Astrocyte (in vitro differentiated cells and primary cell): Measurements from ENCODE around the gene PLCH1.

Experiments used
- EZH2 ChIP-seq: IDR thresholded peaks from 2 replicates; pipeline ENCODE4 v1.6.1; 2012; ENCODE audit warnings: mild to moderate bottlenecking, low read length, inconsistent platforms; ENCODE audit not compliant: insufficient read depth
- TF ChIP-seq, protein P1 (sequence below): IDR thresholded peaks from 2 replicates; pipeline ENCODE4 v1.5.1; 2011; ENCODE audit warnings: low read depth, mild to moderate bottlenecking, inconsistent platforms, low read length, moderate library complexity; ENCODE audit not compliant: insufficient read depth

DNA sequence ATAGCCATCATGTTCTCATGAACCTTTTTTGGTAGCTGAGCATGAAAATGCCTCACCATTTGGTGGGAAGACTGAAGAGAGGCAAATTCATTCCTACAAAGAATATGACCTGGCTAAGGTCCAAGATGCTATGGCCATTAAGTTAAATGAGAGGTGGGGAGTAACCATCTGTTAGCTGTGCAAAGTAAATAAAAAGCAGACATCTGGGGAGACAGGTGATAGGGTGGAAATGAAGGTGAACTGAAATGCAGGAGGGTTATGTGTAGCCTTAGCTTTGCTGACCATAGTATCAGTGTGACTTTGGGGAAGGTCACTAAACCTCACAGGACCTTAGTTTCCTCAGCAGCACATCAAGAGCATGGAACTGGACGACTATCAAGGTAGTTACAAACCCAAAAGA lies 340.4 kb downstream of the PLCH1 start:
- TF ChIP-seq, protein P1, sequence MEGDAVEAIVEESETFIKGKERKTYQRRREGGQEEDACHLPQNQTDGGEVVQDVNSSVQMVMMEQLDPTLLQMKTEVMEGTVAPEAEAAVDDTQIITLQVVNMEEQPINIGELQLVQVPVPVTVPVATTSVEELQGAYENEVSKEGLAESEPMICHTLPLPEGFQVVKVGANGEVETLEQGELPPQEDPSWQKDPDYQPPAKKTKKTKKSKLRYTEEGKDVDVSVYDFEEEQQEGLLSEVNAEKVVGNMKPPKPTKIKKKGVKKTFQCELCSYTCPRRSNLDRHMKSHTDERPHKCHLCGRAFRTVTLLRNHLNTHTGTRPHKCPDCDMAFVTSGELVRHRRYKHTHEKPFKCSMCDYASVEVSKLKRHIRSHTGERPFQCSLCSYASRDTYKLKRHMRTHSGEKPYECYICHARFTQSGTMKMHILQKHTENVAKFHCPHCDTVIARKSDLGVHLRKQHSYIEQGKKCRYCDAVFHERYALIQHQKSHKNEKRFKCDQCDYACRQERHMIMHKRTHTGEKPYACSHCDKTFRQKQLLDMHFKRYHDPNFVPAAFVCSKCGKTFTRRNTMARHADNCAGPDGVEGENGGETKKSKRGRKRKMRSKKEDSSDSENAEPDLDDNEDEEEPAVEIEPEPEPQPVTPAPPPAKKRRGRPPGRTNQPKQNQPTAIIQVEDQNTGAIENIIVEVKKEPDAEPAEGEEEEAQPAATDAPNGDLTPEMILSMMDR: no peak
- no peak for TF ChIP-seq EZH2
